Caco-2 (cell line): ENCODE results near the gene ECT2. TPM values are rescaled to one million over a fixed set of nuclear protein-coding genes. Genes with fewer than 3 reads are reported as not detected.

Experiments used
- BruUV-seq: library from RNA; stranded (reverse); fragments of 400-500 nt; replicated peaks from 2 replicates; lab custom pipeline; 2021; lab: Mats Ljungman, UMichigan
- CTCF ChIA-PET: fragments of 300-600 bp; sonication (Branson Sonifier 250); formaldehyde crosslinking; loops from one replicate; lab custom pipeline; 2022; ENCODE audit warnings: antibody characterized with exemption; lab: Charles Lee
- POLR2A ChIA-PET: fragments of 300-600 bp; sonication (Branson Sonifier 250); formaldehyde crosslinking; loops from one replicate; lab custom pipeline; 2022; ENCODE audit warnings: antibody characterized with exemption; lab: Charles Lee
- DNase-seq, 2 experiments: peaks; one replicate each; pipeline versions ENCODE4 v3.0.0 to v3.0.0-alpha.2; 2020 to 2022
- H3K27me3 ChIP-seq: replicated peaks from 2 replicates; pipeline ENCODE4 v1.6.0; 2011; ENCODE audit warnings: low read length; ENCODE audit not compliant: control insufficient read depth, insufficient read depth
- H3K36me3 ChIP-seq: 2 replicates; pipeline ENCODE4 v1.5.1; 2011; ENCODE audit warnings: low read length; ENCODE audit not compliant: control insufficient read depth, insufficient read depth
- H3K4me1 ChIP-seq: fragments of 250-450 bp; sonication (Bioruptor Pico); 2 replicates; pipeline ENCODE4 v1.5.1; 2020; ENCODE audit warnings: mild to moderate bottlenecking
- H3K4me3 ChIP-seq: 2 replicates; pipeline ENCODE4 v1.5.1; 2011; ENCODE audit warnings: low read depth, mild to moderate bottlenecking, control low read depth, low read length
- H3K9me3 ChIP-seq: fragments of 250-450 bp; sonication (Bioruptor Pico); 2 replicates; pipeline ENCODE4 v1.5.1; 2020; ENCODE audit warnings: mild to moderate bottlenecking, moderate library complexity
- H3K27ac Mint-ChIP-seq: one replicate; pipeline ENCODE4 v1.8.0; 2022; ENCODE audit warnings: mixed read lengths; ENCODE audit not compliant: unreplicated experiment
- H3K27me3 Mint-ChIP-seq: one replicate; pipeline ENCODE4 v1.8.0; 2022; ENCODE audit warnings: mixed read lengths; ENCODE audit not compliant: insufficient read depth, unreplicated experiment
- H3K36me3 Mint-ChIP-seq: one replicate; pipeline ENCODE4 v1.8.0; 2022; ENCODE audit warnings: mild to moderate bottlenecking, mixed read lengths; ENCODE audit not compliant: insufficient read depth, unreplicated experiment
- H3K4me1 Mint-ChIP-seq: one replicate; pipeline ENCODE4 v1.8.0; 2022; ENCODE audit warnings: low read depth, mixed read lengths; ENCODE audit not compliant: unreplicated experiment
- H3K4me3 Mint-ChIP-seq: one replicate; pipeline ENCODE4 v1.8.0; 2022; ENCODE audit warnings: mild to moderate bottlenecking, moderate library complexity, mixed read lengths; ENCODE audit not compliant: unreplicated experiment
- H3K9me3 Mint-ChIP-seq: one replicate; pipeline ENCODE4 v1.8.0; 2022; ENCODE audit warnings: mixed read lengths; ENCODE audit not compliant: unreplicated experiment
- intact Hi-C: fragments of 100-400 bp; cut with micrococcal nuclease; formaldehyde crosslinking; loops from one replicate; pipeline ENCODE4 v1.10.0; 2022; ENCODE audit not compliant: unreplicated experiment
- total RNA-seq: library from RNA; stranded (reverse); gene quantifications from 2 replicates; pipeline ENCODE4 v1.2.3, GENCODE V29; 2022
- TF ChIP-seq, protein P1 (sequence below), 2 experiments: fragments of 200-600 bp in 1 of 2; IDR thresholded peaks; 1 replicate in 1 of 2; 2 replicates in 1 of 2; pipeline versions ENCODE4 v1.5.1 to v1.8.0; 2011 to 2022; ENCODE audit warnings: antibody characterized with exemption in 1 of 2, control low read depth in 1 of 2, inconsistent platforms in 1 of 2, low read depth in 1 of 2, low read length in 1 of 2, mild to moderate bottlenecking in 1 of 2, moderate library complexity in 1 of 2; ENCODE audit not compliant: insufficient read depth in 1 of 2, severe bottlenecking in 1 of 2, unreplicated experiment in 1 of 2

ECT2 gene
- total RNA-seq, 1 experiment from 2014 or later = 68.0 TPM

DNA sequence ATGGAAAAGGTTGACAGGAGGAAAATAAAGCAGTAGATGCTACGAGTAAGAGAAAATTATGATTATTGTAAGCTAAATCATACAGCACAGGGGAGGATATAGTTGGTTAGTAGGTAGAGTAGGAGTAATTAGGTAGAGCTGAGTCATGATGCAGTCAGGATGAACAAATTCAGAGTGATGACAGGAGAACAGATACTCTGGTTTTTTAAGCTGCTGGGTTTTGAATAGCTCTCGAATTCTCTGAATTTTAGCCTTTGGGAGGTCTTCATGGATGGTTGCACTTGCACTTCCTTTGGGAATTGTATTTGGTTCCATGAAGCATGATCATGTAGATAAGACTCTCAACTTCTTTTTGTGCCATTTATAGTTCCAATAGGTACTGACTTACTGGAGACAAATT is 96.2 kb downstream of the ECT2 start:
- Mint-ChIP-seq H3K4me3 (no peak overlapping the region), H3K27me3 (peaks cover 5% of the 10 kb centered on the region), H3K4me1 (no peaks in the 10 kb centered on the region), H3K27ac (no peak overlapping the region), H3K36me3 (no peaks in the 10 kb centered on the region), H3K9me3 (no peaks in the 10 kb centered on the region)
- Histone ChIP-seq H3K9me3 (no peaks in the 10 kb centered on the region), H3K4me1 (no peaks in the 10 kb centered on the region), H3K36me3 (no peaks in the 10 kb centered on the region), H3K27me3 (no peaks in the 10 kb centered on the region), H3K4me3 (no peak overlapping the region)
- TF ChIP-seq, protein P1, sequence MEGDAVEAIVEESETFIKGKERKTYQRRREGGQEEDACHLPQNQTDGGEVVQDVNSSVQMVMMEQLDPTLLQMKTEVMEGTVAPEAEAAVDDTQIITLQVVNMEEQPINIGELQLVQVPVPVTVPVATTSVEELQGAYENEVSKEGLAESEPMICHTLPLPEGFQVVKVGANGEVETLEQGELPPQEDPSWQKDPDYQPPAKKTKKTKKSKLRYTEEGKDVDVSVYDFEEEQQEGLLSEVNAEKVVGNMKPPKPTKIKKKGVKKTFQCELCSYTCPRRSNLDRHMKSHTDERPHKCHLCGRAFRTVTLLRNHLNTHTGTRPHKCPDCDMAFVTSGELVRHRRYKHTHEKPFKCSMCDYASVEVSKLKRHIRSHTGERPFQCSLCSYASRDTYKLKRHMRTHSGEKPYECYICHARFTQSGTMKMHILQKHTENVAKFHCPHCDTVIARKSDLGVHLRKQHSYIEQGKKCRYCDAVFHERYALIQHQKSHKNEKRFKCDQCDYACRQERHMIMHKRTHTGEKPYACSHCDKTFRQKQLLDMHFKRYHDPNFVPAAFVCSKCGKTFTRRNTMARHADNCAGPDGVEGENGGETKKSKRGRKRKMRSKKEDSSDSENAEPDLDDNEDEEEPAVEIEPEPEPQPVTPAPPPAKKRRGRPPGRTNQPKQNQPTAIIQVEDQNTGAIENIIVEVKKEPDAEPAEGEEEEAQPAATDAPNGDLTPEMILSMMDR (IDR thresholded peaks at IDR 0.05; ENCODE audit: insufficient read depth in 1 of 2, low read depth in 1 of 2, low read length in 1 of 2, severe bottlenecking in 1 of 2, unreplicated experiment in 1 of 2) = no peak
- no peak for DNase-seq
- intact Hi-C loops = no loop called here
- no TSS peak for BruUV-seq
- CTCF ChIA-PET = no interaction called here
- POLR2A ChIA-PET = no interaction called here

DNA sequence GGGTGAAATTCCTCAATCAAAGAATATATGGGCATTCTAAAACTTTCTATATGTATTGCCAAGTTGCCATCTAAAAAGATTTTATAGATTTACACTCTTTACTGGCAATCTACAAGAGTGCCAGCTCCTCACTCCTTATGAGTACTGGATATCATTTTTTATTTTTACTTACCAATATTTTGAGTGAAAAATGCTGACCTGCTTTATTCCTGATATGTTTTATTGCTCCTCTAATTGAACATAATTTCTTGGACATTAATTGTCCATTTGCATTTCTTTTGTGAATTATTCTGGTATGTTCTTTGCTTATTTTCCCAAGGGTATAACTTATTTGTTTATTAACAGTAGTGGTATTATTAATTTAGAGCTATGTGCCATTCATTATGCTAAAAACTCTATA is 96.8 kb downstream of the ECT2 start:
- no peak overlapping the region for H3K4me3 ChIP-seq
- DNase-seq = no peak
- H3K9me3 ChIP-seq = no peaks in the 10 kb centered on the region
- Mint-ChIP-seq H3K4me3 (no peak overlapping the region), H3K27me3 (peaks cover 5% of the 10 kb centered on the region), H3K4me1 (no peaks in the 10 kb centered on the region), H3K9me3 (no peaks in the 10 kb centered on the region), H3K27ac (no peak overlapping the region), H3K36me3 (no peaks in the 10 kb centered on the region)
- H3K36me3 ChIP-seq = no peaks in the 10 kb centered on the region
- TF ChIP-seq, protein P1 (IDR thresholded peaks at IDR 0.05; ENCODE audit: insufficient read depth in 1 of 2, low read depth in 1 of 2, low read length in 1 of 2, severe bottlenecking in 1 of 2, unreplicated experiment in 1 of 2) = no peak
- CTCF ChIA-PET = no interaction called here
- intact Hi-C loops = no loop called here
- H3K4me1 ChIP-seq = no peaks in the 10 kb centered on the region
- POLR2A ChIA-PET = no interaction called here
- H3K27me3 ChIP-seq = no peaks in the 10 kb centered on the region
- BruUV-seq = no TSS peak

DNA sequence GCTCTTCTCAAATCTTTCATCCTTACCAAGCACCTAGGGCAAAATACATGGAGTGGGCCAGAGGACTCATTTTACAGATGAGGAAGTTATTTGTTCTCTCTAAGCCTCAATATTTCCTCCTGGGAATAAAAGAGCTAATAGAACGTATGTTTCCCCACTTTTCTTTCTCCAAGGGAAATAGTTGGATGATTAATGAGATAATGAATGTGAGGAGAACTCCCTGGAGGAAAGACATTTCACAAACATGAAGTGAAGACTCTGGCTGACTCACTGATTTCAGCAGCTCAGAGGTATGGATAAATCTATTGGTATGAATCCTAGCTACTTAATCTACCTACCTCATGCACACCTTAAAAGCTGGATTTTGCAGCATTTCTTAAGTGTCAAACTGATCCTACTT is 98.4 kb downstream of the ECT2 start:
- ChIA-PET POLR2A (no interaction called here), CTCF (no interaction called here)

More for the DNA sequence above, 98.4 kb downstream of the ECT2 start:
- H3K27me3 ChIP-seq = no peaks in the 10 kb centered on the region
- H3K9me3 ChIP-seq = no peaks in the 10 kb centered on the region
- H3K4me1 ChIP-seq = no peaks in the 10 kb centered on the region
- no peak overlapping the region for H3K27ac Mint-ChIP-seq
- no peaks in the 10 kb centered on the region for H3K27me3 Mint-ChIP-seq
- BruUV-seq = no TSS peak
- H3K9me3 Mint-ChIP-seq = no peaks in the 10 kb centered on the region
- DNase-seq = no peak
- no peaks in the 10 kb centered on the region for H3K4me1 Mint-ChIP-seq
- H3K36me3 ChIP-seq = no peaks in the 10 kb centered on the region
- no peak overlapping the region for H3K4me3 Mint-ChIP-seq
- intact Hi-C loops = no loop called here
- H3K36me3 Mint-ChIP-seq = no peaks in the 10 kb centered on the region
- no peak overlapping the region for H3K4me3 ChIP-seq
- TF ChIP-seq, protein P1 (IDR thresholded peaks at IDR 0.05; ENCODE audit: insufficient read depth in 1 of 2, low read depth in 1 of 2, low read length in 1 of 2, severe bottlenecking in 1 of 2, unreplicated experiment in 1 of 2) = no peak
